ENCODE data around the gene CRABP1.

Gene CRABP1

GRCh38 chr15:78396186-78396814, 56.1 kb downstream of the CRABP1 start:
- H3K4me3 Mint-ChIP-seq: no peak overlapping the region
- H3K27ac Mint-ChIP-seq: no peak overlapping the region
- no peaks in the 10 kb centered on the region for H3K27me3 Mint-ChIP-seq
- no peaks in the 10 kb centered on the region for H3K36me3 Mint-ChIP-seq
- no peaks in the 10 kb centered on the region for H3K4me1 Mint-ChIP-seq
- no peaks in the 10 kb centered on the region for H3K9me3 Mint-ChIP-seq

- Mint-ChIP-seq H3K27me3 (no peaks in the 10 kb centered on the region), H3K4me3 (no peak overlapping the region), H3K27ac (no peak overlapping the region)
Observed at GRCh38 chr15:78396976-78397375, 56.8 kb downstream of the CRABP1 start.

GRCh38 chr15:78397382-78397781, 57.2 kb downstream of the CRABP1 start:
- H3K9me3 Mint-ChIP-seq: no peaks in the 10 kb centered on the region
- H3K27me3 Mint-ChIP-seq: no peaks in the 10 kb centered on the region
- no peak overlapping the region for H3K27ac Mint-ChIP-seq
- no peaks in the 10 kb centered on the region for H3K4me1 Mint-ChIP-seq
- H3K4me3 Mint-ChIP-seq: no peak overlapping the region
- no peaks in the 10 kb centered on the region for H3K36me3 Mint-ChIP-seq

More at GRCh38 chr15:78396976-78397375, 56.8 kb downstream of the CRABP1 start:
- no peaks in the 10 kb centered on the region for H3K4me1 Mint-ChIP-seq
- H3K9me3 Mint-ChIP-seq: no peaks in the 10 kb centered on the region
- H3K36me3 Mint-ChIP-seq: no peaks in the 10 kb centered on the region

Data from activated naive CD4-positive, alpha-beta T cell treated with anti-CD3 and anti-CD28 coated beads, Interleukin-2, amount 50 U/mL, for 24 hours (primary cell).